Choroid plexus epithelial cell (primary cell): ENCODE results near the gene OXNAD1.

Source experiments
- DNase-seq: peaks from one replicate; pipeline ENCODE4 v3.0.0-alpha.2; 2010; ENCODE audit warnings: low read depth
- H3K4me3 ChIP-seq: 2 replicates; pipeline ENCODE4 v1.5.1; 2011; ENCODE audit warnings: low read depth, mild to moderate bottlenecking, control low read depth, low read length, moderate library complexity
- TF ChIP-seq, protein P1 (sequence below): conservative IDR thresholded peaks from 2 replicates; pipeline ENCODE4 v1.5.1; 2011; ENCODE audit warnings: low read depth, mild to moderate bottlenecking, control low read depth, inconsistent platforms, low read length, moderate library complexity

The OXNAD1 gene

DNA sequence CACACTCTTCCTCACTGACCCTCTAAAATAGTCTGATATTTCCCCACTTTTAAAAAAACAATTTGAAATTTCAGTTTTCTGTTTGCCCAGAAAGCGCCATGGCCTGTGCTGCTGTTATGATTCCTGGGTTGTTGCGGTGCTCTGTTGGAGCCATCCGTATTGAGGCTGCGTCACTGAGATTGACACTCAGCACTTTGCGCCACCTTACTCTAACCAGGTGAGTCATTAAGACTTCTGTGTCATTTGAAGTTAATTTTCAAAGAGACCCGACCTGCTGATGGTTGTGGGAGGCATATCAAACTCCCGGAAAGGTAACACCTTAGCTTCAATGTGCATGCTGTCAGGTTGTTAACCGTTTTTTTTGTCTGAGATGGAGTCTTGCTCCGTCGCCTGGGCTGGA lies 5.8 kb downstream of the OXNAD1 start:
- DNase-seq = no peak
- TF ChIP-seq, protein P1, sequence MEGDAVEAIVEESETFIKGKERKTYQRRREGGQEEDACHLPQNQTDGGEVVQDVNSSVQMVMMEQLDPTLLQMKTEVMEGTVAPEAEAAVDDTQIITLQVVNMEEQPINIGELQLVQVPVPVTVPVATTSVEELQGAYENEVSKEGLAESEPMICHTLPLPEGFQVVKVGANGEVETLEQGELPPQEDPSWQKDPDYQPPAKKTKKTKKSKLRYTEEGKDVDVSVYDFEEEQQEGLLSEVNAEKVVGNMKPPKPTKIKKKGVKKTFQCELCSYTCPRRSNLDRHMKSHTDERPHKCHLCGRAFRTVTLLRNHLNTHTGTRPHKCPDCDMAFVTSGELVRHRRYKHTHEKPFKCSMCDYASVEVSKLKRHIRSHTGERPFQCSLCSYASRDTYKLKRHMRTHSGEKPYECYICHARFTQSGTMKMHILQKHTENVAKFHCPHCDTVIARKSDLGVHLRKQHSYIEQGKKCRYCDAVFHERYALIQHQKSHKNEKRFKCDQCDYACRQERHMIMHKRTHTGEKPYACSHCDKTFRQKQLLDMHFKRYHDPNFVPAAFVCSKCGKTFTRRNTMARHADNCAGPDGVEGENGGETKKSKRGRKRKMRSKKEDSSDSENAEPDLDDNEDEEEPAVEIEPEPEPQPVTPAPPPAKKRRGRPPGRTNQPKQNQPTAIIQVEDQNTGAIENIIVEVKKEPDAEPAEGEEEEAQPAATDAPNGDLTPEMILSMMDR = no peak
- H3K4me3 ChIP-seq = no peak overlapping the region

DNA sequence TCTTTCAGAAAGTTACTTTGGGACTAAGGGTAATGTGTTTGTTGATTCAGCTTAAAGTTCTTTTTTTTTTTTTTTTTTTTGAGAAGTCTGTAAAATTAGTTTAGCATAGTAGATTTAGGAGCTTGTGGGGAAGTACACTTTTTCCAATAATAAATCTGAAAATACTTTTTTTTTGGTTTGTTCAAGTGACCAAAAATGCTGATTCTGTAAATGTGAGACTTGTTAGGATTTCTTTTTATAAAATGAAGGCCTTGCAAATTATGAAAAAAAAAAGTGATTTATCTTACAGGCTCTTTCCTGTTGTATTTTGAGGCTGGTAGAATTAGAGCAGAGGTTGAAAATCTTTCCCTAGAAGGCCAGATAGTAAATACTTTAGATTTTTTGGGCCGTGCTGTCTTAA lies 7.6 kb downstream of the OXNAD1 start:
- H3K4me3 ChIP-seq = no peak overlapping the region
- TF ChIP-seq, protein P1 = no peak
- no peak for DNase-seq

DNA sequence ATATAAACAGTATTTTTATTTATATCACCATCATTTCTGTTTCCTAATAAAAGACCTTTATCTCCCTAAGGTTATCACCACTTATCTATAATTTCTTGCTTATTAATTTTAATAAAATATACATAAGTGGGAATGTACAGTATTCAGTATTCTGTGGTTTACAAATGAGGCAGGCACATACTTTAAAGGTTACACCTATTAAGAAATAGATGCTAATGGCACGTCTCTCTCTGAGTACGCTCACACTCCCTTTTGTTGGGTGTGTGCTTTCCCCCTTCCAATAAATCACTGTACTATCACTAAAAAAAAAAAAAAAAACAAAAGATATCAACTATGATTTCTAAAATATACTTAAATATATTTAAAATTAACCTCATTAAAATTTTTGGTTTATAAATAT lies 8.9 kb downstream of the OXNAD1 start:
- no peak overlapping the region for H3K4me3 ChIP-seq
- TF ChIP-seq, protein P1 = no peak
- DNase-seq = no peak

DNA sequence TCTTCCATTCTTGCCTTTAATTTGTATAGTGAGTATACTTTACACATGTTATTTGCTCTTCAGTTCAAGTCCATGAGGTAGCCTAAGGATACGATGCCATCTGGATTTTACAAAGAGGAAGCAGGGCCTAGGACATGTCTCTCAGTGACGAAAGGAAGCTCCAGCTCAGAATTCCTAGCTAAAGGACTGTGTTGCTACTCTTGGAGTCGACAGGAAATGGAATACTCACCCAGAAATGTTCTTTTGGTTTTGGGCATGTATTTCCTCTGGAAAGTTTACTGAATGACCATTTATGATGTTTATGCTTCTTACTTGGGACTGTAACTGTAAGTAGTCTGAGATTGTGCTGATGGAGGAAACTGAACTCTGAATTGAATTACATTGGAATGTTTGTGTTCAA lies 12.5 kb downstream of the OXNAD1 start:
- no peak overlapping the region for H3K4me3 ChIP-seq
- no peak for DNase-seq
- TF ChIP-seq, protein P1 = no peak

DNA sequence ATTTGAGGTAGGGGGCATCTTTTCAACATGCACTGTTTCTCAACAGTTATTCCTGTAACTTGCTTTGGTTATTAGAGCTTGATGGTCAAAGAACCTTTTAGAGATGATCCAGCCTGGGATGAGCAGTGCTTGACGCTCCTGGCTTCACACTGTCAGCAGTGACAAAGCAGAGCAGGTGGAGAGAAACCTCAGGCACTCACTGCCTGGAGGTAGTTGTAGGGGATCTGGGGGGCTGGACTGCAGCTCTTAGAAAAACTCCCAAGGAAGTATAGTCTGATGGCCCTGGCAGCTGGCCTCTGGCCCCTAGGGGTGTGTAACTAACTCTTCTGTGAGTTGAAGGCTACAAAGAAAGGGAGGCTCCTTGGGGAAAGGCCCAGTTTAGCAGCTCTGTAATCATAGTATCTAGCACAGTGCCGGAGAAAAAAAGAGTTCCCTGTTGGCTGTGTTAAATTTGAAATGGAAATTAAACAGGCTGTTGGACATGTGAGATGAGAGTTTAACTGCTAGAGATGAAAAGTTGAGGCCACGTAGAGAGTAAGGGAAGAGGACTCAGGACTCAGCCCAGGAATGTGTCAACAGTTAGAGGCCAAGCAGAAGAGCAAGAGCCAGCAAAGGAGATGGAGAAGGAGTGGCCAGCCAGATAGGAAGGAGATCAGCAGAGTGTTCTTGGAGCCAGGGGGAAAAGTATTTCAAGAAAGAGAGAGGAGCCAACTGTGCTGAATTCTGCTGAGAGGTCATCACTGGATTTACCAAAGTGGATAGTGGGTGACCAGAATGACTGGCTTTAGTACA lies 14.2 kb downstream of the OXNAD1 start:
- TF ChIP-seq, protein P1 = no peak
- no peak for DNase-seq
- H3K4me3 ChIP-seq = no peak overlapping the region

DNA sequence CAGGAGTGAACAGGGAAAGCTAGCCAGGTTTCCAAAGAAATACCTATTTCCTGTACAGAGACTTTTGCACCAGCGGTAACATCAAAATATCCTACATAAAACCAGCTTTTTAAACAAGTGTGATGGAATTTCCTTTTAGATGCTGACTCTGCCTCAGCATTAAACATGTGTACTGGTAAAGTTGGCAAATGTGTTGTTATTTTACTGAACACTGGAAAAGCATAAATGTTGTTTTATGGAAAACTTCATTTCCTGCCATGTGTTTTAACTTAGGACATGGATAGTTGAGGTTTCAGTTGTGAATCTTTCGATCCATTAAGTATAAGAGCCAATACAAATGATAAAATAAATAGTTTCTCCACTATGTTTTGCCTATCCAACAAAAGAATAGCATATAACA lies 15.7 kb downstream of the OXNAD1 start:
- no peak for DNase-seq
- no peak overlapping the region for H3K4me3 ChIP-seq
- TF ChIP-seq, protein P1 = no peak

DNA sequence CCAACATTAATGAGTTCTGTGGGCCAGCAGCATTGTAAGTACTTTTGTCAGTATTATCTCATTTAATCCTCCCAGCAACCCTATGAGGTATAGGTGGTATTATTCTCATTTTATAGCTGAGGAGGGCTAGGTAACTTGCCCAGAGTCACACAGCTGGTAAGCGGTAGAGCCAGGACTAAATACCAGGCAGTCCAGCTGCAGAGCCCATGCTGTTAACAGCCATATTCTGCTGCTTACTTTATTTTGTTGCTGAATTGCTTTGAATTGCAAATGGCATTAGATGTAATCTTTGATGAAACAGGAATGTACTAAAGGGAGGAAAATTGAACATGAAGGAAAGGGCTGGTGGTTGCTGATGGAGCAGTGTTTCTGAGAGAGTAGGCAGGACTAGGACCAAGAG lies 19.6 kb downstream of the OXNAD1 start:
- no peak for DNase-seq
- no peak overlapping the region for H3K4me3 ChIP-seq
- TF ChIP-seq, protein P1 = no peak
